Esophagus squamous epithelium (tissue), 5 donors: ENCODE results near the gene SHCBP1L. TPM values are rescaled to one million over a fixed set of nuclear protein-coding genes. Genes with fewer than 3 reads are reported as not detected.

Experiments
- DNase-seq: peaks from one replicate; lab custom pipeline; 2025; lab: John Stamatoyannopoulos, UW
- H3K27ac ChIP-seq, 4 donors: fragments of 200-600 bp; sonication (generic); one replicate each; pipeline ENCODE4 v1.5.1; 2016 to 2019; ENCODE audit warnings: mild to moderate bottlenecking in 1 of 4
- H3K27me3 ChIP-seq, 4 donors: fragments of 200-600 bp; sonication (generic); 1 replicate in 3 of 4; 2 replicates in 1 of 4; pipeline versions ENCODE4 v1.5.1 to v1.6.0; 2017 to 2021; ENCODE audit warnings: antibody characterized with exemption in 1 of 4
- H3K36me3 ChIP-seq, 3 donors: fragments of 200-600 bp; sonication (generic); one replicate each; pipeline ENCODE4 v1.5.1; 2016 to 2019
- H3K4me1 ChIP-seq, 3 donors: fragments of 200-600 bp; sonication (generic); one replicate each; pipeline ENCODE4 v1.5.1; 2017 to 2019
- H3K4me3 ChIP-seq, 4 donors: fragments of 200-600 bp; sonication (generic); 1 replicate in 3 of 4; 2 replicates in 1 of 4; pipeline ENCODE4 v1.5.1; 2016 to 2019; ENCODE audit warnings: mild to moderate bottlenecking in 2 of 4, moderate library complexity in 1 of 4
- H3K9me3 ChIP-seq, 3 donors: fragments of 200-600 bp; sonication (generic); one replicate each; pipeline ENCODE4 v1.5.1; 2016 to 2019
- POLR2A ChIP-seq, 4 donors: fragments of 450-650 bp; IDR thresholded peaks; one replicate each; pipeline ENCODE4 v1.6.1; 2017; ENCODE audit warnings: antibody characterized with exemption in 4 of 4, mild to moderate bottlenecking in 4 of 4, moderate library complexity in 3 of 4
- WGBS, 2 donors: methylation state at CpG; one replicate each; pipeline ENCODE4 v1.1.5; 2018; 5-methylcytosine and 5-hydroxymethylcytosine counted together
- intact Hi-C: fragments of 100-400 bp; cut with DNase I; formaldehyde crosslinking; loops from one replicate; pipeline ENCODE4 v1.15.0; 2022
- total RNA-seq, 4 donors: library from RNA; depleted of rRNA; stranded (reverse); fragments of >200 nt; gene quantifications; one replicate each; pipeline ENCODE4 v1.1.0, GENCODE V29; 2016
- TF ChIP-seq, protein P1 (sequence below), 6 experiments: fragments of 450-650 bp in 4 of 6; fragments of 200-600 bp in 2 of 6; sonication (generic) in 2 of 6; IDR thresholded peaks; one replicate each; pipeline ENCODE4 v1.5.1; 2016 to 2019; ENCODE audit warnings: antibody characterized with exemption in 6 of 6, mild to moderate bottlenecking in 4 of 6, moderate library complexity in 4 of 6
- donor health status: DM: yes; HTN: yes; CAD: no.

The SHCBP1L gene
- under 1 TPM in 1 of 4 donors, not detected in 3; 0.40 TPM for total RNA-seq

DNA sequence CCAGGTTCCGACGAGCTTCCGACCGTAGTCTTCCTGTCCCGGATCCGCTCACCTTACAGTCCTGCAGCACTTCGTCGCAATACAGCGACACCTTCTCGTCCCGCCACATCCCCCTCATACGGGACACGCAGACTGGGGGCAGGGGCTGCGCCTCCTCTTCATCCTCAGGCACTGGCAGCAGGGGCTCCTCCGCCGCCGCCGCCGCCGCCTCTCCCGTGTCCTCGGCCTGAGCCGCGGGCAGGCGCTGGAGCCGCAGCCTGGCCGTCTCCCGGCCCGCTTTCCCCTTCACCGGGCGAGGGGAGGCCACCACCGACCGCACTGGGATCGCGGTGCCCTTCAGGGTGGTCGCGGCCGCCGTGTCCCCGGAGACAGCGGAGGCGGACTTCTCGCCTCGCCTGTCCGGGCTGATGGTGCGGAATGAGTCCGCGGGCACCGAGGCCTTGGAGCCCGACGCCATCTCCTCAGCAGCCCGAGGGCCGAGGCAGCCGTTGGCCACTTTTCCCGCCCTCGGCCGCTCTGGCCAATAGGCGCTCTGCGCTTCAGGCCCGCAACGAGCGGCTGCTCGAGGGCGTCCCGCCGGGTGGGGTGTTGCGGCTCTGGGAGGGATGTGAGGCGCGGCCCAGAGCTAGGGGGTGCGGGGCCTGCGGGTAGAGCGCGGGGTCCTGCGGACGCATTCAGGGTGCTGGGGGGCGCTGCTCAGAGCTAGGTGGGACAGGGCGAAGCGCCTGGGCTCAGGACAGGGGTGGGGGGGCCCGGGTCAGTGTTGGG, at the start of gene SHCBP1L:
SHCBP1L (minus strand) TSS at position 490 of the 768 bp plus-strand sequence; CDS start at position 457, 33 bp downstream.
- Histone ChIP-seq H3K36me3 (no peaks in the 10 kb centered on the region), H3K4me1 (peaks cover 0 to 12% (median 0%) of the 10 kb centered on the region in 3 donors), H3K27me3 (peaks cover 0 to 19% (median 2%) of the 10 kb centered on the region in 4 donors), H3K9me3 (no peaks in the 10 kb centered on the region), H3K27ac (no peak within 1 kb of the TSS), H3K4me3 (peak within 1 kb of the TSS; percentile 3 to 61 (median 32))
- intact Hi-C loops, result no loop called here
- 34 to 58% methylated on average over 16 to 22 of the region's 79 CpGs for WGBS, 2 donors
- TF ChIP-seq, protein P1, sequence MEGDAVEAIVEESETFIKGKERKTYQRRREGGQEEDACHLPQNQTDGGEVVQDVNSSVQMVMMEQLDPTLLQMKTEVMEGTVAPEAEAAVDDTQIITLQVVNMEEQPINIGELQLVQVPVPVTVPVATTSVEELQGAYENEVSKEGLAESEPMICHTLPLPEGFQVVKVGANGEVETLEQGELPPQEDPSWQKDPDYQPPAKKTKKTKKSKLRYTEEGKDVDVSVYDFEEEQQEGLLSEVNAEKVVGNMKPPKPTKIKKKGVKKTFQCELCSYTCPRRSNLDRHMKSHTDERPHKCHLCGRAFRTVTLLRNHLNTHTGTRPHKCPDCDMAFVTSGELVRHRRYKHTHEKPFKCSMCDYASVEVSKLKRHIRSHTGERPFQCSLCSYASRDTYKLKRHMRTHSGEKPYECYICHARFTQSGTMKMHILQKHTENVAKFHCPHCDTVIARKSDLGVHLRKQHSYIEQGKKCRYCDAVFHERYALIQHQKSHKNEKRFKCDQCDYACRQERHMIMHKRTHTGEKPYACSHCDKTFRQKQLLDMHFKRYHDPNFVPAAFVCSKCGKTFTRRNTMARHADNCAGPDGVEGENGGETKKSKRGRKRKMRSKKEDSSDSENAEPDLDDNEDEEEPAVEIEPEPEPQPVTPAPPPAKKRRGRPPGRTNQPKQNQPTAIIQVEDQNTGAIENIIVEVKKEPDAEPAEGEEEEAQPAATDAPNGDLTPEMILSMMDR (IDR thresholded peaks at IDR 0.05), result no peak
- TF ChIP-seq POLR2A (IDR thresholded peaks at IDR 0.05), result no peak
- DNase-seq, result no peak

DNA sequence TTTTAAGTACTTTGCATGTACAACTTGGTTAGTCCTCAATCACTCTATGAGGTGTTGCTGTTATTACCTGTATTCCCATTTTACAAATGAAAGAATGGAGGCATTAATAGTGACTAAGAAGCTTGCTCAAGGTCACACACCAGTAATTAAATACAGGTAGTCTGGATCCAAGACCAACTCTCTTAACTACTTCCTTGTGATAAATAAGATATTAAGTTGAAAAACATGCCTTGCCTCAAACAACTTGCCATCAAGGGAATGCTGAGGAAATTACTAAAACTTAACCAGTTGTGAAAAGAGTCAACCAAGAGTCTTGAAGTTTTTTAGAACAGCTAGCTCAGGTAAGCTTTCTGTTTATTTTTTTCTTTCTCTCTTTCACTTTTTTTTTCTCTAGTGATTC, 49.3 kb upstream of the SHCBP1L start:
- Histone ChIP-seq H3K27ac (peak overlapping the region in 2 of 4 donors; percentile 35 to 47), H3K4me1 (peaks cover 0 to 24% (median 0%) of the 10 kb centered on the region in 3 donors), H3K36me3 (no peaks in the 10 kb centered on the region), H3K4me3 (no peak overlapping the region), H3K27me3 (no peaks in the 10 kb centered on the region), H3K9me3 (no peaks in the 10 kb centered on the region)
- no peak for TF ChIP-seq POLR2A (IDR thresholded peaks at IDR 0.05)
- TF ChIP-seq, protein P1 (IDR thresholded peaks at IDR 0.05), result no peak
- no peak for DNase-seq
- intact Hi-C loops, result no loop called here

DNA sequence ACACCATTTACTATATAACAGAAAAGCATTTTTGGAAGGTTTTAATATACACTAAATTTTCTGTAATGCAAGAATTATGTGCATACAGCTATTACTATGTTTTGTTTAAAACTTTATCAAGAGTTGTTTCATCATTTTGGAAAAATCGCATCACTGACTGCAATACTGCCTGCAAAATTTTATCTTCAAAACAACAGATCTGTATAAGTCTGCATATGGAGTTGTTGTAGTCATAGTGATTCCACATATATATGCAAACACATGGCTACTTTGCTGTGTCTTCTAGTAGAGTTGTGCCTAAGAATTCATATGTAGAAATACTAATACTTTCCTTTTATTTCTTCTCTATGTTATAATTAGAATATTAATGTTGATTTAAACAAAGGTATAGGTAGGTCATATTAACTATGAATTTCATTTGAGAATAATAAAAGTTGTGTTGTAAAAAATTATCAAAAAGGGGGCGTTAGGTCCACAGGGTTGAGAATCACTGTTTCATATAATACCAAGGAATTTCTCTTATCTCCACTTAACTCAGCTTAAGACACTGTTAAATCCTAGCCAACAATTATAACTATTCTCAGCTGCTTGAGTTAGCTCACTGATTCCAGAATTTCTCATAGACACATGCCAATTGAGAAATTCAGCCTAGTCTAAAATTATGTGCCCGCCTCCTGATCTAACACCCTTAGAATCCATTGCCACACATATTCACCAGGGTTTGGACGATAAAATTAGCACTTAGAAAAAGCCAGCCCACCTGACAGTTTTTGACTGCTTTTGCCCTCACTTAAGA, 47.4 kb upstream of the SHCBP1L start:
- H3K36me3 ChIP-seq, result no peaks in the 10 kb centered on the region
- H3K27me3 ChIP-seq, result no peaks in the 10 kb centered on the region
- H3K27ac ChIP-seq, result no peak overlapping the region
- TF ChIP-seq POLR2A (IDR thresholded peaks at IDR 0.05), result no peak
- TF ChIP-seq, protein P1 (IDR thresholded peaks at IDR 0.05), result no peak
- peaks cover 0 to 22% (median 0%) of the 10 kb centered on the region in 3 donors for H3K4me1 ChIP-seq
- DNase-seq, result no peak
- H3K4me3 ChIP-seq, result no peak overlapping the region
- 85 to 91% methylated on average over 4 of the region's 4 CpGs for WGBS, 2 donors
- no peaks in the 10 kb centered on the region for H3K9me3 ChIP-seq
- intact Hi-C loops, result no loop called here

DNA sequence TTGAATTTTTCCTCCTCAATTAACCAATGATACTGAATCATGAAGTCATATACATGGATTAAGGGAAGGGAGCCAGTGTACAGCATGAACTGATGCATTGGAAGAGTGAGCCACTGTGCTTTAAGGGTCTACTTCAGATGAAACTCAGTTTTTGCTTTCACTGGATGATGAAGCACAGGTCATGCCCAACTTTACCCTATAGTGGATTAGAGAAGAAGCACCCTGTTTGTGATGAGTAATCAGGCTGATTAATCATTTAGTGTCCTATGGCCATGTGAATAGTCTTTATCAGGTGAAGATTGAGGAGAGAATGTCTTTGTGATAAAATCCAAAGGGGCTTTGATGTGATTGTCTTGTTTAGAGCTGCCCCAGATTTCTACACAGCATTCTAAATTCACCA, 45.5 kb upstream of the SHCBP1L start:
- intact Hi-C loops, result no loop called here
- H3K4me3 ChIP-seq, result no peak overlapping the region
- no peak for TF ChIP-seq POLR2A (IDR thresholded peaks at IDR 0.05)
- TF ChIP-seq, protein P1 (IDR thresholded peaks at IDR 0.05), result no peak

DNA sequence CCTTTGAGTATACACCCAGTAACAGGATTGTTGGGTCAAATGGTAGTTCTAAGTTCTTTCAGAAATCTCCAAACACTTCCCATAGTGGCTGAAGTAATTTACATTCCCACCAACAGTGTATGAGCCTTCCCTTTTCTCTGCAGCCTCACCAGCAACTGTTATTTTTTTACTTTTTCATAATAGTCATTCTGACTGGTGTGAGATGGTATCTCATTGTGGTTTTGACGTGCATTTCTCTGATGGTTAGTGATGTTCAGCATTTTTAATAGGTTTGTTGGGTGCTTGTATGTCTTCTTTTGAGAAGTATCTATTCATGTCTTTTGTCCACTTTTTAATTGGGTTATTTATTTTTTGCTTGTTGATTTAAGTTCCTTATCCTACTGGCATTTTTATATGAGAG, 43.9 kb upstream of the SHCBP1L start:
- no peaks in the 10 kb centered on the region for H3K9me3 ChIP-seq
- no peaks in the 10 kb centered on the region for H3K27me3 ChIP-seq
- intact Hi-C loops, result no loop called here
- no peak overlapping the region for H3K27ac ChIP-seq
- peaks cover 0 to under 1% (median 0%) of the 10 kb centered on the region in 3 donors for H3K4me1 ChIP-seq
- H3K36me3 ChIP-seq, result no peaks in the 10 kb centered on the region
- TF ChIP-seq, protein P1 (IDR thresholded peaks at IDR 0.05), result no peak
- no peak for TF ChIP-seq POLR2A (IDR thresholded peaks at IDR 0.05)
- DNase-seq, result no peak
- WGBS, 2 donors, result 55 to 68% methylated on average over 1 of the region's 1 CpG
- no peak overlapping the region for H3K4me3 ChIP-seq

More for the DNA sequence above, 45.5 kb upstream of the SHCBP1L start:
- Histone ChIP-seq H3K9me3 (no peaks in the 10 kb centered on the region), H3K36me3 (no peaks in the 10 kb centered on the region), H3K4me1 (peaks cover 0 to 17% (median 0%) of the 10 kb centered on the region in 3 donors), H3K27me3 (no peaks in the 10 kb centered on the region), H3K27ac (no peak overlapping the region)
- no peak for DNase-seq
